GM21381 (cell line): ENCODE data around the gene RPS14.
"Not testable (repeated sequence)": the region's sequence is repeated elsewhere in the genome, so short reads cannot be mapped to it uniquely, and the experiment has no call there.

ENCODE experiments used
- ATAC-seq: cut with Tn5 transposase; IDR thresholded peaks from one replicate; pipeline ENCODE4 v1.9.1; 2021; ENCODE audit warnings: mild to moderate bottlenecking, moderate library complexity; ENCODE audit not compliant: unreplicated experiment

Gene RPS14

GRCh38 chr5:150419630-150420270 lies 29.8 kb downstream of the RPS14 start:
- peak; percentile 73 for ATAC-seq

- not testable (repeated sequence) for ATAC-seq
These were observed 35.4 kb downstream of the RPS14 start for GRCh38 chr5:150413902-150414790.

GRCh38 chr5:150413176-150413901 lies 36.2 kb downstream of the RPS14 start:
- no peak for ATAC-seq

- peak; percentile 76 for ATAC-seq
These were observed 37.0 kb downstream of the RPS14 start, which contains the start of gene CD74 for GRCh38 chr5:150412319-150413175. Gene CD74 (minus strand): TSS chr5:150412910. CDS start chr5:150412749, 161 bp downstream.

GRCh38 chr5:150411245-150411979 lies 38.1 kb downstream of the RPS14 start:
- ATAC-seq: no peak

- no peak for ATAC-seq
These were observed 38.9 kb downstream of the RPS14 start for GRCh38 chr5:150410524-150411244.

- ATAC-seq: peak; percentile 33
These were observed 39.7 kb downstream of the RPS14 start for GRCh38 chr5:150409638-150410523.

- ATAC-seq: no peak
These were observed 41.2 kb downstream of the RPS14 start for GRCh38 chr5:150408231-150408943.

- no peak for ATAC-seq
These were observed 42.3 kb downstream of the RPS14 start for GRCh38 chr5:150407096-150407720.

- ATAC-seq: no peak
These were observed 42.8 kb downstream of the RPS14 start for GRCh38 chr5:150406723-150407095.

- ATAC-seq: no peak
These were observed 43.3 kb downstream of the RPS14 start for GRCh38 chr5:150406103-150406722.

- ATAC-seq: no peak
These were observed 44.4 kb downstream of the RPS14 start for GRCh38 chr5:150404941-150405816.

- ATAC-seq: no peak
These were observed 45.0 kb downstream of the RPS14 start for GRCh38 chr5:150404535-150404934.

GRCh38 chr5:150404121-150404520 lies 45.4 kb downstream of the RPS14 start:
- no peak for ATAC-seq

- no peak for ATAC-seq
These were observed 46.6 kb downstream of the RPS14 start for GRCh38 chr5:150402901-150403342.
